Left cardiac atrium (tissue), 4 donors: ENCODE results near the gene RUNX1. TPM values are rescaled to one million over a fixed set of nuclear protein-coding genes. Genes with fewer than 3 reads are reported as not detected.
"Not testable (repeated sequence)": the region's sequence is repeated elsewhere in the genome, so short reads cannot be mapped to it uniquely, and the experiment has no call there.

ENCODE experiments used
- ATAC-seq, 2 donors: fragments of 200-7000 bp; cut with Tn5 transposase; one replicate each; pipeline ENCODE4 v1.9.1; 2020; ENCODE audit warnings: mild to moderate bottlenecking in 2 of 2, moderate library complexity in 2 of 2
- DNase-seq: peaks from one replicate; pipeline ENCODE4 v3.0.0-alpha.2; 2020
- intact Hi-C, 2 donors: fragments of 100-400 bp; cut with DNase I; formaldehyde crosslinking; loops; one replicate each; pipeline versions ENCODE4 v1.14.1 to v1.15.1; 2022 to 2023
- total RNA-seq, 2 donors: library from RNA; stranded (reverse); fragmentation: NEBNext Ultra II Directional; extraction: Animal tissue kit (Norgen Biotek cat#: 25700); gene quantifications; one replicate each; pipeline ENCODE4 v1.2.1, GENCODE V29; 2021
- donor health status: DM: no; HTN: yes; CAD: no.
- donor health status: DM: no; HTN: yes; CAD: no; lungs with severe emphysema.
- donor health status: DM: yes; HTN: yes; CAD: no.
- donor health status: Dilated cardiomyopathy.

The RUNX1 gene
- total RNA-seq, 2 donors from 2014 or later = 7.8 to 27.4 TPM

- DNase-seq (no peak), ATAC-seq (no peak)
- intact Hi-C loops = no loop called here
Measured at GRCh38 chr21:34817821-34818661, 231.1 kb downstream of the RUNX1 start.

GRCh38 chr21:34815831-34816705 lies 233.0 kb downstream of the RUNX1 start:
- no peak for ATAC-seq
- no peak for DNase-seq

GRCh38 chr21:34814529-34814951 lies 234.6 kb downstream of the RUNX1 start:
- intact Hi-C loops = no loop called here
- DNase-seq (no peak), ATAC-seq (no peak)

More at GRCh38 chr21:34815831-34816705, 233.0 kb downstream of the RUNX1 start:
- intact Hi-C loops = no loop called here

GRCh38 chr21:34813266-34813894 lies 235.7 kb downstream of the RUNX1 start:
- no peak for ATAC-seq
- intact Hi-C loops = no loop called here
- no peak for DNase-seq

- ATAC-seq (no peak), DNase-seq (no peak)
- intact Hi-C loops = no loop called here
Measured at GRCh38 chr21:34812504-34813265, 236.4 kb downstream of the RUNX1 start.

GRCh38 chr21:34811368-34811767 lies 237.7 kb downstream of the RUNX1 start:
- intact Hi-C loops = no loop called here
- no peak for ATAC-seq
- DNase-seq = no peak

- ATAC-seq (no peak), DNase-seq (no peak)
- intact Hi-C loops = no loop called here
Measured at GRCh38 chr21:34810786-34811185, 238.3 kb downstream of the RUNX1 start.

GRCh38 chr21:34809822-34810221 lies 239.3 kb downstream of the RUNX1 start:
- ATAC-seq = no peak
- intact Hi-C loops = no loop called here

GRCh38 chr21:34808569-34809204 lies 240.4 kb downstream of the RUNX1 start:
- intact Hi-C loops = no loop called here
- DNase-seq (no peak), ATAC-seq (peak in 1 of 2 donors; percentile 14)

More at GRCh38 chr21:34809822-34810221, 239.3 kb downstream of the RUNX1 start:
- no peak for DNase-seq

- intact Hi-C loops = no loop called here
- DNase-seq = peak; percentile 50
- peak; percentile 65 to 72 for ATAC-seq
Measured at GRCh38 chr21:34807881-34808568, 241.1 kb downstream of the RUNX1 start.

- DNase-seq (no peak), ATAC-seq (peak; percentile 36 to 86)
- intact Hi-C loops = no loop called here
Measured at GRCh38 chr21:34807146-34807880, 241.8 kb downstream of the RUNX1 start.

GRCh38 chr21:34806423-34806822 lies 242.7 kb downstream of the RUNX1 start:
- intact Hi-C loops = no loop called here
- DNase-seq (no peak), ATAC-seq (no peak)

- DNase-seq = no peak
Measured at GRCh38 chr21:34805157-34805556, 243.9 kb downstream of the RUNX1 start.

GRCh38 chr21:34804584-34804983 lies 244.5 kb downstream of the RUNX1 start:
- DNase-seq, ATAC-seq, intact Hi-C loops: not testable (repeated sequence)

More at GRCh38 chr21:34805157-34805556, 243.9 kb downstream of the RUNX1 start:
- no peak for ATAC-seq
- intact Hi-C loops = no loop called here

GRCh38 chr21:34803782-34804370 lies 245.2 kb downstream of the RUNX1 start:
- ATAC-seq = no peak
- intact Hi-C loops = no loop called here
- DNase-seq = no peak

- DNase-seq (no peak), ATAC-seq (no peak)
- intact Hi-C loops = no loop called here
Measured at GRCh38 chr21:34802180-34802899, 246.8 kb downstream of the RUNX1 start.
